Esophagus squamous epithelium (tissue), 4 donors: ENCODE measurements around the gene FYN.

Source experiments
- CTCF ChIP-seq, 6 experiments: fragments of 450-650 bp in 4 of 6; fragments of 200-600 bp in 2 of 6; sonication (generic) in 2 of 6; IDR thresholded peaks; one replicate each; pipeline ENCODE4 v1.5.1; 2016 to 2019; ENCODE audit warnings: antibody characterized with exemption in 6 of 6, mild to moderate bottlenecking in 4 of 6, moderate library complexity in 4 of 6
- POLR2A ChIP-seq, 4 donors: fragments of 450-650 bp; IDR thresholded peaks; one replicate each; pipeline ENCODE4 v1.6.1; 2017; ENCODE audit warnings: antibody characterized with exemption in 4 of 4, mild to moderate bottlenecking in 4 of 4, moderate library complexity in 3 of 4

- TF ChIP-seq CTCF (IDR thresholded peaks at IDR 0.05), result no peak
- no peak for TF ChIP-seq POLR2A (IDR thresholded peaks at IDR 0.05)
Measured at GRCh38 chr6:111892431-111892830, 19.2 kb upstream of the FYN start.
